AG09309 (cell line): ENCODE data around the gene PXDC1.
"Not testable (repeated sequence)": the region's sequence is repeated elsewhere in the genome, so short reads cannot be mapped to it uniquely, and the experiment has no call there.

ENCODE experiments used
- DNase-seq: peaks from one replicate; pipeline ENCODE4 v3.0.0-alpha.2; 2010; ENCODE audit warnings: low read depth
- H3K4me3 ChIP-seq: 2 replicates; pipeline ENCODE4 v1.5.1; 2011; ENCODE audit warnings: mild to moderate bottlenecking, low read depth, low read length, moderate library complexity; ENCODE audit not compliant: control insufficient read depth
- TF ChIP-seq, protein P1 (sequence below): IDR thresholded peaks from 2 replicates; pipeline ENCODE4 v1.5.1; 2011; ENCODE audit warnings: mild to moderate bottlenecking, low read depth, low read length, inconsistent platforms; ENCODE audit not compliant: insufficient read depth, control insufficient read depth; ENCODE audit errors: missing control alignments

PXDC1 gene

DNA sequence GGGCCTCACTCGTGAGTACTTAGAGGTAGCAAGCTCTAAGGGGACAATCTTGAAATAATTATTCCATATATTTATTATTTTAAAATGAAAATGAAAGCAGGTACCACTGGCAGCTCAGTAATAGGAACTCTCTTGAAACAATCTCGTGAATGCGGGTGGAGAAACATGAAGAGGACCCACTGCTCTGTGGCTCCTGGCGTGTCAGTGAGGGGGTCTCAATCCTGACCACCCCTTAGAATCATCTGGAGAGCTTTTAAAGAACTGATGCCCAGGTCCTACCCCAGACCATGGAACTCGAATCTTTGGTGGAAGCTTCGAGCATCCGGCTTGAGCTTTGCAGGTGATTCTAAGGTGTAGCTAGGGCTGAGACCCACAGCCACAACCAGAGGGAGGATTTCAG lies 23.9 kb upstream of the PXDC1 start:
- DNase-seq: no peak
- TF ChIP-seq, protein P1, sequence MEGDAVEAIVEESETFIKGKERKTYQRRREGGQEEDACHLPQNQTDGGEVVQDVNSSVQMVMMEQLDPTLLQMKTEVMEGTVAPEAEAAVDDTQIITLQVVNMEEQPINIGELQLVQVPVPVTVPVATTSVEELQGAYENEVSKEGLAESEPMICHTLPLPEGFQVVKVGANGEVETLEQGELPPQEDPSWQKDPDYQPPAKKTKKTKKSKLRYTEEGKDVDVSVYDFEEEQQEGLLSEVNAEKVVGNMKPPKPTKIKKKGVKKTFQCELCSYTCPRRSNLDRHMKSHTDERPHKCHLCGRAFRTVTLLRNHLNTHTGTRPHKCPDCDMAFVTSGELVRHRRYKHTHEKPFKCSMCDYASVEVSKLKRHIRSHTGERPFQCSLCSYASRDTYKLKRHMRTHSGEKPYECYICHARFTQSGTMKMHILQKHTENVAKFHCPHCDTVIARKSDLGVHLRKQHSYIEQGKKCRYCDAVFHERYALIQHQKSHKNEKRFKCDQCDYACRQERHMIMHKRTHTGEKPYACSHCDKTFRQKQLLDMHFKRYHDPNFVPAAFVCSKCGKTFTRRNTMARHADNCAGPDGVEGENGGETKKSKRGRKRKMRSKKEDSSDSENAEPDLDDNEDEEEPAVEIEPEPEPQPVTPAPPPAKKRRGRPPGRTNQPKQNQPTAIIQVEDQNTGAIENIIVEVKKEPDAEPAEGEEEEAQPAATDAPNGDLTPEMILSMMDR: no peak
- no peak overlapping the region for H3K4me3 ChIP-seq

DNA sequence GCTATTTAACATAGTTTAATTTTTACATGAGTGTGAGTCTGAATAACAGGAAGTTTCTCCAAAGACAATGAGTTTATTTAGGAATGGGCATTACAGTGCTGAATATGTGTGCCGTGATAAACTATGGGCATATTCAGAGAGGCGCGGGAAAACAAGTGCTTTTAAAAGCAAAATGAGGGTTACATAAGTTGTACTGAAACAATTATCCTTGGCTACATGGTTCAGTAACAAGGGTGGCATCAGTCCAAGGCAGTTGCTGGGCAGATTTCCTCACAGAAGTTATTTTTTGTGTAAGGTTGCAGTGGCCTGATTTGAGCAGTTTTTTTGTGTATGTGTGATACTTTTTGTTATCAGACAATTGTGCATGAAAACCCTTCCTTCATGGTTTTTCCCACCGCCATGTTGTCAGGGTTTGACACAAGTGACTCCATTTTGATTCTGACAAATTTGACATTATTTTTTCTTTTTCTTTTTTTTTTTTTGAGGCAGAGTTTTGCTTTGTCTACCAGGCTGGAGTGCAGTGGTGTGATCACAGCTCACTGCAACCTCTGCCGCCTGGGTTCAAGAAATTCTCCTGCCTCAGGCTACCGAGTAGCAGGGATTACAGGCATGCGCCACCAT lies 22.3 kb upstream of the PXDC1 start:
- TF ChIP-seq, protein P1: no peak
- no peak for DNase-seq
- H3K4me3 ChIP-seq: no peak overlapping the region

DNA sequence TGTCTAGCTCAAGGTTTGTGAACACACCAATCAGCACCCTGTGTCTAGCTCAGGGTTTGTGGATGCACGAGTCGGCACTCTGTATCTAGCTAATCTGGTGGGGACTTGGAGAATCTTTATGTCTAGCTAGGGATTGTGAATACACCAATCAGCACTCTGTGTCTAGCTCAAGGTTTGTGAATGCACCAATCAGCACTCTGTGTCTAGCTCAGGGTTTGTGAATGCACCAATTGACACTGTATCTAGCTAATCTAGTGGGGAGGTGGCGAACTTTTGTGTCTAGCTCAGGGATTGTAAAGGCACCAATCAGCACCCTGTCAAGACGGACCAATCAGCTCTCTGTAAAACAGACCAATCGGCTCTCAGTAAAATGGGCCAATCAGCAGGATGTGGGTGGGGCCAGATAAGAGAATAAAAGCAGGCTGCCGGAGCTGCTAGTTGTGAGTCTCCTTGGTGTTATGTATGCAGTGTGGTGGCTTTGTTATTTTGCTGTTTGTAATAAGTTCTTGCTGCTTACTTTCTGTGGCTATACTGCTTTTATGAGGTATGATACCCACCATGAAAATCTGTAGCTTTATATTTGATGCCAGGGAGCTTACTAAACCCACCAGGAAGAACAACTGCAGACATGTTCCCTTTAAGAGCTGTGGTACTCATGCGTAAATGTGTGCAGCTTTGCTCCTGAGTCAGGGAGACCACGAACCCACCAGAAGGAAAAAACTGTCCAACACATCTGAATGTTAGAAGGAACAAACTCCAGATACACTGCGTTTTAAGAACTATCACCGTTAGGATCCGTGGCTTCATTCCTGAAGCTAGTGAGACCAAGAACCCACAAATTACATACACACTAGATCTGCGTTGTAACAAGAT lies 20.9 kb upstream of the PXDC1 start:
- not testable (repeated sequence) for DNase-seq

DNA sequence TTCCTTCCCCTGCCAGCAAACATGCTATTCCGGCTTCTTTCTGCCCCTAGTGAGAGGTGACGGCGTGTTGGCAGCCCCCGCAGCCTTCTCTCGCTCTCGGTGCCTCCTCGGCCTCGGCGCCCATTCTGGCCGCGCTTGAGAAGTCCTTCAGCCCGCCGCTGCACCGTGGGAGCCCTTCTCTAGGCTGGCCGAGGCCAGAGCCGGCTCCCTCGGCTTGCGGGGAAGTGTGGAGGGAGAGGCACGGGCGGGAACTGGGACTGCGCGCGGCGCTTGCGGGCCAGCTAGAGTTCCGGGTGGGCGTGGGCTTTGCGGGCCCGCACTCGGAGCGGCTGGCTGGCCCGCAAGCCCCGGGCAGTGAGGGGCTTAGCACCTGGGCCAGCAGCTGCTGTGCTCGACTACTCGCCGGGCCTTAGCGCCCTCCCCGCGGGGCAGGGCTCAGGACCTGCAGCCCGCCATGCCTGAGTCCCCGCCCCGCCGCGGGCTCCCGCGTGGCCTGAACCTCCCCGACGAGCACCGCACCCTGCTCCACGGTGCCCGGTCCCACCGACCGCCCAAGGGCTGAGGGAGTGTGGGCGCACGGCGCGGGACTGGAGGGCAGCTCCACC lies 20.0 kb upstream of the PXDC1 start:
- DNase-seq: no peak
- H3K4me3 ChIP-seq: no peak overlapping the region
- TF ChIP-seq, protein P1: no peak

More for the DNA sequence above, 20.9 kb upstream of the PXDC1 start:
- H3K4me3 ChIP-seq: not testable (repeated sequence)

DNA sequence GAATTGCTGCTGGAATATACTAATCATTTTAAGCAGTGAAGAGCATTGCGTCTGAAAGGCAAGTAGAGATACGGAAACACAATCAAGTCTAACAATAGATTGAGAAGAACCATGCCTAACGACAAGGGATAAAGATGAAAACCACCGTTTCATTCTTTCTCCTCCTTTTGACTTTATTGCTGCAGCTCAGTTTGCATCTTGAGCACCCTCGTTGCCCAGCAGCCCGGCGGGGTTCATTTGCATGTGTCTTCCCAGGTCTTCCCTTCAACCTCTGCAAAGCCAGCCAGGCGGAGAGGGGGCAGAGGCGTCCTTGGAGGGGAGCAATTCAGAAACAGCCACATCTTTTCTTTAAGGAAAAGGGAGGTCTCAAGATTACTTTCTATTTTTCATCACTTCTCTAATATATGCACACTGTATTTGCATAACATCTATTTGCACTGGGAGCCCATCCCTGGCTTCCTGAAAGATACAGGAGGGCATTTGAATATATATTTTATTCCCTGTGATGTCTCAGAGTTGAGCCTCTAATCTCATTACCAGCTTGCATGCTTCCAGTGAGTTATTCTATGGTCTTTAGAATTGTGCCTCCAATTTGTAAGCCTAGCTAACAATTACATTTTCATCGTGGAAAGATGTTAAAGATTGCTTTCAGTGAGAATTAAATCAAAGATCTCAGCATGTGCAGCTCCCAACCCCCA lies 18.7 kb upstream of the PXDC1 start:
- DNase-seq: no peak
- H3K4me3 ChIP-seq: no peak overlapping the region
- TF ChIP-seq, protein P1: no peak

DNA sequence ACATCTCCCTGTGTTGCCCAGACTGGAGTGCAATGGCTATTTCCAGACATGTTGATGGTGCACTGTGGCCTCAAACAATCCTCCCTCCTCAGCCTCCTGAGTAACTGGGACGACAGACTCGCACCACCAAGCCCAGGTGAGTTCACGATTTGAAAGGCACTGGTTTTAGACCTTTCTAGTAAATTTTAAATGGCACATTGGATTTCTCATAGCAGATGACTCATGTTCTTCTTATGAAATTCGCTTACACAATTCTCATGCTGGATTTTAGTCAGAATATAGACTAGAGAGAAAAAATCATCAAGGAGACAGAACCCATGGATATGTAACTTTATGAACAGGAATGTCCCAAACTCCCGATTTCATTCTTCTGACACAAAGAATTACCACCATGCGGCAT lies 18.1 kb upstream of the PXDC1 start:
- TF ChIP-seq, protein P1: no peak
- no peak overlapping the region for H3K4me3 ChIP-seq
- no peak for DNase-seq

DNA sequence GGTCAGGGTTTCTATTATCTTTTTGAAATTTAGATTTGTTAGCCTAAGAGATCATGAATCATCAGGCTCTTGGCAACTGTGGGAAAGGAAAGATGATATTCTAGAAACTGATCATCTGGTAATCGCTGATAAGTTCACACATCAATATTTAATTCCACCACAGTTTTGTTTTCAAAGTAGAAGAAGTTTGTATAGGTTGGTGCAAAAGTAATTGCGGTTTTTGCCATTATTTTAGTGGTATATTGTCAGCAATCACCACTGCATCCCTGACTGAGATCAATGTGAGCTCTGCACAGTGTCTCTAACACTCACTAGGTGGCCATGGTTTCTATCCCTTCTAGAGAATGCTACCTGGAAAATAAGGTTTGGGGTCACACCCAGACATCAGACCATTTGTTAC lies 17.0 kb upstream of the PXDC1 start:
- H3K4me3 ChIP-seq: no peak overlapping the region
- no peak for DNase-seq
- TF ChIP-seq, protein P1: no peak

DNA sequence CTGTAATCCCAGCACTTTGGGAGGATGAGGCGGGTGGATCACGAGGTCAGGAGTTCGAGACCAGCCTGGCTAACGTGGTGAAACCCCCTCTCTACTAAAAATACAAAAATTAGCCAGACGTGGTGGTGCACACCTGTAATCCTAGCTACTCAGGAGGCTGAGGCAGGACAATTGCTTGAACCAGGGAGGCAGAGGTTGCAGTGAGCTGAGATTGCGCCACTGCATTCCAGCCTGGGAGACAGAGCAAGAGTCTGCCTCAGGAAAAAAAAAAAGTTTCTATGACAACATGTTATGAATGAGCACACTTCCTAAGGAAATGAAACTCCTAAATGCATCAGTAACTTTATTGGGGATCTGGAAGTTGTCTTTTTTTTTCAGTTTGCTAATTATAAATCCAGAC lies 16.0 kb upstream of the PXDC1 start:
- H3K4me3 ChIP-seq, DNase-seq: not testable (repeated sequence)
